GM18909 (cell line): ENCODE measurements around the gene SEZ6.

ENCODE experiments used
- ATAC-seq: cut with Tn5 transposase; IDR thresholded peaks from one replicate; pipeline ENCODE4 v1.9.1; 2021; ENCODE audit warnings: mild to moderate bottlenecking; ENCODE audit not compliant: unreplicated experiment, poor library complexity

The SEZ6 gene

GRCh38 chr17:29004081-29004692, 1.6 kb downstream of the SEZ6 start:
- ATAC-seq: no peak

- no peak for ATAC-seq
These were observed 2.5 kb downstream of the SEZ6 start for GRCh38 chr17:29003289-29003688.

GRCh38 chr17:29002811-29003210, 3.0 kb downstream of the SEZ6 start:
- ATAC-seq: no peak

- no peak for ATAC-seq
These were observed 4.9 kb downstream of the SEZ6 start for GRCh38 chr17:29000973-29001372.

GRCh38 chr17:28999206-28999605, 6.6 kb downstream of the SEZ6 start:
- ATAC-seq: no peak

- ATAC-seq: no peak
These were observed 8.0 kb downstream of the SEZ6 start for GRCh38 chr17:28997806-28998205.

GRCh38 chr17:28996554-28997096, 9.2 kb downstream of the SEZ6 start:
- ATAC-seq: no peak

GRCh38 chr17:28993645-28994426, 12.0 kb downstream of the SEZ6 start:
- no peak for ATAC-seq

GRCh38 chr17:28992625-28993600, 12.9 kb downstream of the SEZ6 start:
- ATAC-seq: no peak

- no peak for ATAC-seq
These were observed 13.6 kb downstream of the SEZ6 start for GRCh38 chr17:28992185-28992584.

- ATAC-seq: no peak
These were observed 14.1 kb downstream of the SEZ6 start for GRCh38 chr17:28991779-28992178.

GRCh38 chr17:28989028-28989427, 16.8 kb downstream of the SEZ6 start:
- ATAC-seq: no peak

GRCh38 chr17:28988475-28988874, 17.4 kb downstream of the SEZ6 start:
- ATAC-seq: no peak

- no peak for ATAC-seq
These were observed 18.8 kb downstream of the SEZ6 start for GRCh38 chr17:28986714-28987655.

GRCh38 chr17:28985950-28986713, 19.7 kb downstream of the SEZ6 start:
- no peak for ATAC-seq

- ATAC-seq: no peak
These were observed 22.3 kb downstream of the SEZ6 start for GRCh38 chr17:28983286-28984230.

- peak; percentile 57 for ATAC-seq
These were observed 23.6 kb downstream of the SEZ6 start for GRCh38 chr17:28982131-28982793.
